ENCODE results near the gene ZNF324. TPM values are rescaled to one million over a fixed set of nuclear protein-coding genes. Genes with fewer than 3 reads are reported as not detected.

ZNF324 gene
- total RNA-seq, 1 experiment from 2014 or later: 14.9 TPM

DNA sequence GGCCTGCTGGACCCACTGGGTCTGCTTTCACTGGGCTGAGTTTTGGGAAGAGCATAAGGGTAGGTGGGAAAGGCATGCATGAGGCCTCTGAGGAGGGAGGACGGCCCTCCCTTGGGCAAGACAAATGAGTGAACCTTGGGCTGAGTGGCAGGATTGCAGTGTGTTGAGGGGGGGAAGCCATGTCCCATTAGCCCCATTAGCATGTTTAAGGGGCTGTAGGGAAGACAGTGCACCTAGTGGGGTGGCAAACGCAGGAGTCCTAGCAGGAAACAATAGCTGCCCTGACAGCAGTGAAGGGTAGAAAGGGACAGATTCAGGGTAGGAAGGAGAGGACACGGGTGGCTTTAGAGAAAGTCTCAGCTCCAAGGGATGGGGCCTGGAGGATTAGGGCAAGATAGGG, 55.8 kb downstream of the ZNF324 start:
- DNase-seq (ENCODE audit: low read depth): no peak

Other genes with a start within 250 kb of the ZNF324 start
- gene ZNF544, start 238.2 kb upstream of the ZNF324 start, total RNA-seq (2014; rRNA removed): 43.8 and 49.2 TPM in 2 replicates
- gene ZNF8, start 188.1 kb upstream of the ZNF324 start, total RNA-seq (2014; rRNA removed): 4.5 and 6.2 TPM in 2 replicates
- 52.8 and 59.9 TPM in 2 replicates for gene ERVK3-1, start 161.7 kb upstream of the ZNF324 start, total RNA-seq (2014; rRNA removed)
- gene ZSCAN22, start 140.1 kb upstream of the ZNF324 start, total RNA-seq (2014; rRNA removed): 2.6 and 3.5 TPM in 2 replicates
- gene A1BG, start 113.6 kb upstream of the ZNF324 start, total RNA-seq (2014; rRNA removed): 27.7 and 62.6 TPM in 2 replicates
- gene ZNF497, start 104.3 kb upstream of the ZNF324 start, total RNA-seq (2014; rRNA removed): 1.1 TPM in 2 replicates
- 4.6 and 6.0 TPM in 2 replicates for gene ZNF837, start 86.0 kb upstream of the ZNF324 start, total RNA-seq (2014; rRNA removed)
- gene RPS5, start 79.8 kb upstream of the ZNF324 start, total RNA-seq (2014; rRNA removed): 1,719 and 2,296 TPM in 2 replicates
- gene RNF225, start 71.4 kb upstream of the ZNF324 start, total RNA-seq (2014; rRNA removed): 0.29 TPM in 1 of 2 replicates, not detected in the other
- 16.5 and 18.8 TPM in 2 replicates for gene ZNF584, start 58.4 kb upstream of the ZNF324 start, total RNA-seq (2014; rRNA removed)
- 5.3 and 5.7 TPM in 2 replicates for gene ZNF132, start 26.9 kb upstream of the ZNF324 start, total RNA-seq (2014; rRNA removed)
- 7.8 and 8.6 TPM in 2 replicates for gene ZNF324B, start 15.5 kb upstream of the ZNF324 start, total RNA-seq (2014; rRNA removed)
- 17.1 and 19.6 TPM in 2 replicates for gene ZNF446, start 9.3 kb downstream of the ZNF324 start, total RNA-seq (2014; rRNA removed)
- gene SLC27A5, start 44.9 kb downstream of the ZNF324 start, total RNA-seq (2014; rRNA removed): 2.7 and 9.9 TPM in 2 replicates
- 9.2 and 10.1 TPM in 2 replicates for gene ZBTB45, start 52.7 kb downstream of the ZNF324 start, total RNA-seq (2014; rRNA removed)
- 413 and 418 TPM in 2 replicates for gene TRIM28, start 77.0 kb downstream of the ZNF324 start, total RNA-seq (2014; rRNA removed)
- gene CHMP2A, start 88.0 kb downstream of the ZNF324 start, total RNA-seq (2014; rRNA removed): 84.8 and 125 TPM in 2 replicates
- gene UBE2M, start 91.5 kb downstream of the ZNF324 start, total RNA-seq (2014; rRNA removed): 66.9 and 73.9 TPM in 2 replicates
- 13.1 and 16.5 TPM in 2 replicates for gene MZF1, start 106.3 kb downstream of the ZNF324 start, total RNA-seq (2014; rRNA removed)